HL-60/S4 treated with retinoic acid at 250 ng/mL for 4 days and 3 days (cell line): ENCODE measurements around the gene LKAAEAR1.

Experiments used
- in situ Hi-C: fragments of 300-500 bp; cut with MboI; formaldehyde crosslinking; loops from 2 replicates; pipeline ENCODE4 v1.7.0; 2022; ENCODE audit warnings: low sequenced_read_pairs

The LKAAEAR1 gene

DNA sequence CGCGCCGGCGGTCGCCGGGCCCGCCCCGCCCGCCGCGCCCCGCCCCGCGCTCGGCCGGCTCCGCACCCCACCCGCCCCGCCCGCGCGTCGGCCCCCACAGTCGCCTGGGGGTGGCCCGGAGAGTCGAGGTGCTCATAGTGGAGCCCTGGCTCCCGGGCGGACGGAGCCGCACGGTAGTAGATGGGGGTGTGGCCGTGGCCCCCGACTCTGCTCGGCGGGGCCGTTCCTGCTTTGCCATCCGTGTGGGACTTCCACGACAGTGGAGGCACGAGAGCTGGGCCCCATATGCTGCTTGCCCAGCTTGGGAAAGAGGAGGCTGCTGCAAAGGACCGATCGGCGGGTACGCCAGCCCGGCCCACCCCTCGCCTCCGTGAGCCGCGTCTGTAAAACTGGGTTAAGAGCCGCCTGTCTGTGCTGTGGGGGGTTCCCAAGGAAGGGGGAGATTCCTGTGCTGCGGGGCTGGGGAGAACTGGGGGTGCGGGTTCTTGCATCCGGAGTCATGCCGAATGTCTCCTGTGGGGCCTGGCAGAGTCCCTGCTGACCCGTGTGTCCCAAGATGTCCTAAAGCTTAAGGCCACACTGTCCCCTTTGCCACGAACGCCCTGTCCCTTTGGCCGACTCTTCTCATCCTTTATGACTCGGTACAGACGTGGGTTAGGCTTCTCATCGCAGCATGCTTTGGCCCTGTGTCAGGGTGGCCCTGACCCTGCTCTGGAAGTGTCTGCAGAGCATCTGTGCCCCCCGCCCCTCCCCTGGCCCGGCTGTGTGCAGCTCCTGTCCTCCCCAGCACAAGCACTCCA is 4.0 kb downstream of the LKAAEAR1 start, which contains the start of gene OPRL1:
OPRL1 (plus strand) TSS at position 70 of the 800 bp plus-strand sequence. CDS start 12,639 bp downstream, outside the sequence.
- in situ Hi-C loops: no loop called here

DNA sequence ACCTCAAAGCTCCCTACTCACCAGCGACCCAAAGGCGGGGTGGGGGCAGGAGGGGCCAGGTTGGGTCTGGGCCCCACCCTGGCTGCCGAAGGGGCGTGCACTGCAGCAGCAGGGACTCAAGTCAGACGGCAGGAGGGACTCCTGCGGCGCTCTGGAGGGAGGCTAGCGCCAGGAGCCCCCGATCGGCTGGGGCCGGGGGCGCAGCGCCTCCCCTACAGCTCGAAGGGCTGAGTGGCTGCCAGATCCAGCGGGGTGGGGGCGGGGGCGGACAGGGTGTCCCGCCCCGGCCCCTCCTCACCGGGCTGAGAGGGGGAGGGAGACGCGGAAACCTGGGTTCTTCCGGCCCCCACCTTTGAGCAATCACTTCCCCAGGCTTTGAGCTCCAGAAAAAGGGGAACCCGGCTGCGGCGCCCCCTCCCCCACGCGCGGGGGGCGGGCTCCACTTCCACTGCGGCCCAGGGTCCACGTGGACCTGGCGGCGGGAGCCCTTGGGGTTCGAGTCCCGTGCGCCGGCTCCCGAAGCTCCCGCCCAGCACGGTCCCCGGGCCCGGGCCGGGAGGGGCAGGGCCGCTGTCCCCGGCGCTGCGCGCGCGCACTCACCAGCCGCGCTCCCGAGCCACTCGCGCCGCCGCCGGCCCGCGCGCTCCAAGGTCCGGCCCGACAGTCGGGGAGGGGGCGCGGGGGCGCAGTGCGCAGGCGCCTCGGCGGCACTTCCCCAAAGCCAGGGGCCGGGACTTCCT is 4.8 kb downstream of the LKAAEAR1 start, which contains the start of gene RGS19:
RGS19 (minus strand) TSS at position 246 of the 740 bp plus-strand sequence. CDS start 2,632 bp downstream, outside the sequence.
- in situ Hi-C loops: no loop called here

DNA sequence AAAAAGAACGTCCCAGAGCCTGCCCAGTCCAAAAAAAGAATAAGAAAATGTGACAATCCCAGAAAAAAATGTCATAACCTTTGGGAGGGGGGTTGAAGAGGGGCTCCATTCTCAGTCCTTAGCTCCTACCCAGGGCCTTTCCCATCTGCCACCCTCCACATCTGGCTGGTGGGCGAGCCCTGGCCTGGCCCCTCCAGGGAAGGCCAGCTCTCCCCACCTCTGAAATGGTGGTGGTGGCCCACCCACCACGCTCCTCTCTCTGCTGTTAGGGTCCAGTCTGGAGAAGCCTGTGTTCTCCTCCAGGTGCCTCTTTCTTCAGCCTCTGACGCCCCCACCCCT is 5.3 kb downstream of the LKAAEAR1 start:
- in situ Hi-C loops: no loop called here

DNA sequence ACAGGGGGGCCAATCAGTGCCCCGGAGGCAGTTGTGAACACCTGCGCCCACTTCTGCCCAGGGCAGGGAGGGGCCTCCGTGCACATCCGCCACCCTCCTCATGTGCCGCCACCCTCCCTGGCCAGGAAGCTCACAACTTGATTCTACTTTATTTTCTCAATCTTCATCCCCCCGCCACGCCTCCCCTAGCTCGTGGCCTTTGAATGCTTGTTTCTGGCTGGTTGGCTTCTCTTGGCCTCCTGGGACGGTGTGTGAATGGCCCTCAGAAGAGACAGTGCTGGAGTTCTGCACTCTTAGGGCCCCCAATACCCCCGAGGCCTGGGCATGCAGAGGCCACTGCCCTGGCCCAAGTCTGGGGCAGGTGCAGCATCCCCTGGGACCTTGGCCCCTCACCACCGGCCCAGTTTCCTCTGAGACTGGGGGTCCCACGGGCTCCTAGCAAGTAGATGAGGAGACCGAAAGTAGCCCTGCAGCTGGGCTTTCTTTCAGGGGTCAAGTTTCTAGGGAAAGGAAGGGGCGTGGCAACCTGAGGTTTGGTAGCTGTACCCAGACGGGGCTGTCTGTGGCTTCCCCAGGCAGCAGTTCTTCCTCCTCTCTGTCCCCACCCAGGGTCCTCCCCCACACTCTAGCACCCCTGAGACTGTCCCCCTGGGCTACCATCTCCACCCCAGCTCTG is 6.2 kb downstream of the LKAAEAR1 start:
- in situ Hi-C loops: no loop called here

DNA sequence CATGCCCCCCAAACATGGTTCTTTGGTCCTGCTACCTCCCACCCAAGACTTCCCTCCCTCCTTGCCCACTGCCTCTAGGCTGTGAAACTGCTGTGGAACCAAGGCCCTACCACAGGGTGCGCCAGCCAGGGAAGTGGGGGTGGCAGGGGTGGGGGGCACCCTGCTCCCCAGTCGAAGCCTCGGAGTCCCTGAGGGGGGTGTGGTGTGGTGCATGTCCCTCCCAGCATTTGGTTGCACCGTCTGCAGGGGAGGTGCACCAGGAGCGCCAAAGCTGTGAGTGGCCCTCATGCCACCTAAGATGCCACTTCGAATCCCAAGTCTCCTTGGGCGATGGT is 6.7 kb downstream of the LKAAEAR1 start:
- in situ Hi-C loops: no loop called here

DNA sequence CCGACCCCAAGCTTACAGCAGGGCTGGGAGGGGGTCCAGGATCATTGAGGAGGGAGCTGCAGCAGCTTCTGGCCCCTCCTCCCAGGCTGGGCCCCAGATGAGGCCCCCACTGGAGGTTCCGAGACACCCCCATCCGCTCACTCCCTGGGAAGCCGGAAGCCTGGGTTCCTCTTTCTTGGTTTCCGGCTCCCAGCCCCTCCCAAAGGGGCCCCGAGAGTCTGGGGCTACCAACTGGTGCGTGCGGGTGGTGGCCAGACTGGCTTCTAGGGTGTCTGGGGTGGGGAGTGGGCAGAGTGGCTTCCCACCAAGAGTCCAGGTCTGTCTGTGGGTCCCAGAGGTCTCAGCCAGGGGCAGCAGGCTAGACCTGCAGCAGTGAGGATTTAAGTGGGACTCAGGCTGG is 7.1 kb downstream of the LKAAEAR1 start:
- in situ Hi-C loops: no loop called here

DNA sequence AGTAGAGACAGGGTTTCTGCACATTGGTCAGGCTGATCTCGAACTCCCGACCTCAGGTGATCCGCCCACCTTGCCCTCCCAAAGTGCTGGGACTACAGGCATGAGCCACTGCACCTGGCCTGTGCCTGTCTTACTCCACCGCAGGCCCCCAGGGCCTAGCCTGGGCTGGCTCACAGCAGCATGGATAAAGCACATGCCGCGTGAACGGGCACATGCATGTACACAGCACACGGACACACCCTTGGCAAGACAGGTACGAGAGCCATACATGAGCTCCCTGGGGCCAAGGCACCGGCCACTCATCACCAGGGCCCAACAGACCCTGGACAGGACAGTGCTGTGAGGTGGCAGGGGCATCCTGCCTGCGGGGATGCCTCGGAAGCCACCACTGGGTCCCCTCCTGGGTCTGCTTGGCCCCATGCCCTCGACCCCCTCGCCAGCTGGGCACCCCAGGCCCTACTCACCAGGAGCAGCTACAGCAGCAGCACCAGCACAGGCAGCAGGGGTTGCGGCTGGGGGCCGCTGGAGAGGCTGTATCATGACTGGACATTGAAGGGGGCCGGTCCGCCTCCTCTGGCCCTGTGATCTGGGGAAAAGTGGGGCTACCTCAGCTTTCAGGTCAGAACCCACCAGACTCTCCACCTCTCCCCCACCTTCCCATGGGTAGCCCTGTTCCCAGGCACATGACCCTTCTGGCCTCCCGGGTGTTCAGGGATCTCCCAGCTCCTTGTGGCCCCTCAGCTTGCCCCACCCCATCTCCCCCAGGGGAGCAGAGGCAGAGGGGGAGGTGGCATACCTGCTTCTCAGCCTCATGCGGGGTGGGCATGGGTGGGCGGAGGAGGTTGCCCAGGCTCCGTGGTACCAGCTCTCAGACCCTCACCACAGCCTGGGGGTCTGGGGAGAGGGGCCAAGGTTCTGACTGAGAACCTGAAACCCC is 7.9 kb downstream of the LKAAEAR1 start:
- in situ Hi-C loops: no loop called here

DNA sequence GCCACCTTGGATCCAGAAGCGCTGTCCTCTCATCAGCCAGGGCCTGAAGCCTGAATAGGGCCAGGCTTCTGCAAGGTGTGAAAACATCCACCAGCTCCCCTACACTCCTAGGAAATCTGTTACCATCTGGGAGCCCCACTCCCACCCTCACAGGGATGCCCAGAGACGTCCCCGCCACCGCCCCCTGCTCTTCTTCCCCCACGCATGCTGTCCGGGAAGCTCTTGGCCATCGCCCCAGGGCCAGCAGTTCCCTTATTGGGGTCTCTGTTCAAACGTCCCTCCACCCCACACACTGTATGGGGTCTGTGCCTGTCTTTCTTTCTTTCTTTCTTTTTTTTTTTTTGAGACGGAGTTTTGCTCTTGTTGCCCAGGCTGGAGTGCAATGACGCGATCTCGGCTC is 8.6 kb downstream of the LKAAEAR1 start:
- in situ Hi-C loops: no loop called here

DNA sequence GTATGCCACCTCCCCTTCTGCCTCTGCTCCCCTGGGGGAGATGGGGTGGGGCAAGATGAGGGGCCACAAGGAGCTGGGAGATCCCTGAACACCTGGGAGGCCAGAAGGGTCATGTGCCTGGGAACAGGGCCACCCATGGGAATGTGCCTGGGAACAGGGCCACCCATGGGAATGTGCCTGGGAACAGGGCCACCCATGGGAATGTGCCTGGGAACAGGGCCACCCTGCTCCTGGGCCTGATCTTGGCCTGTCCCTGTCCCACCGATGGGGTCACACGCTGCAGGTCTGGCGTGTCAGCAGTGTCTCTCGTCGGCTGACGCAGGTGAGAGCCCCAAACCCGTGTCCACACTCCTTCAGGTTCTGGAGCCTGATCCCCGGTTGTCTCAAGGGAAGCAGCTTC is 9.2 kb downstream of the LKAAEAR1 start:
- in situ Hi-C loops: no loop called here

DNA sequence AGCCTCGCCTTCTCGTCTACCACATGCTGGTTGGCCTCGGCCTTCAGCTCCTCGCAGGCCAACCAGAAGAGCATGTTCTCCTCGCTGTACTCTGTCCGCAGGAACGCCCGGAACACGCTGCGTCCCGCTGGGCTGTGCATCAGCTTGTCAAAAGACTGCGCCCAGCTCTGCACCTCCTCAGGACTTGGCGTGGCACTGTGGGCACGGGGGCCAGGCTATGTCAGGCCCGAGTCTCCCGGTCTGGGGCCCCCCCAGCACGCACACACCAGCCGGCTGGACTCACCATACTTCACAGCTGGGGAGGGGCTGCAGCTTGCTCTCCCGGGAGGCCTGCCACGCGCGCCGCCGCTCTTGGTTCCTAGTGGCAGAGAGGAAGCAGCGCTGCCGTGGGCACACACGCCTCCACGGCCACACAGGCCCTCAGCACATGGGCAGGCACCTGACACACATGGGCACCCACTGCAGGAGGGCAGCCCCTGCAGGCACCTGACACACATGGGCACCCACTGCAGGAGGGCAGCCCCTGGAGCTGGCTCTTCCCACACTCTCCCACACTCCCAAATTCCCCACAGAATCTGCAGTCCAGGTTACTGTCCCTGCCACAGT is 9.9 kb downstream of the LKAAEAR1 start:
- in situ Hi-C loops: no loop called here

DNA sequence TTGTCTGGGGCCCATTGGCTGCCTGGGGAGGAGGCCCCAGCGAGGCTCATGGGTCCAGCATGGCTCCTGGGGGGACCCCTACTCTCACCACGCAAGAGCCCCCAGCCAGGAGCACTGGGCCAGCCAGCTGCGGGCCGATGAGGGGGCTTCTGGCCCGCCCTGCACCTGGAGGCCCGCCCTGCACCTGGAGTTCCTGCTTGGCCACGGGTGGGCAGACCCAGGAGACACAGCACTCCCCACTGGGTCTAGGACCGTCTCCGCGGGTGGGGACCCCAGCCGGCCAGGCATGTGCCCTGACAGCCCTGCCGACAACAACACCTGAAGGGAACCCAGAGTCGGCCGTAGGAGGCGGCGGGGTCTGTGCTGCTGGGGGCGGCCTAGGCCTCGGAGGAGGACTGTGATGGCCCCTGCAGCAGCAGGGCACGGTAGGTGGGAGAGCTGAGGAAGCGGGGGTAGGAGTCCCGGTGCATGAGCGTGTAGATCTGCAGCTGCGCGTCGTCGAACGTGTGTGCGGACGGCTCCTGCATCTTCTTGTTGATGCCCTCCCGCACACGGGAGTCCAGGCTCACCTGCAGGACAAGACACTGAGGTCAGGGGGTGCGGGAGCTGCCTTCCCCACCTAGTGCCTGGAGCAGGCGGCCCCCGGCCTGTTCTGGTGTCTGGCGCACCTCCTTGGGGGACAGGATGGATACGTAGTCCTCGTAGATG is 10.6 kb downstream of the LKAAEAR1 start:
- in situ Hi-C loops: no loop called here

DNA sequence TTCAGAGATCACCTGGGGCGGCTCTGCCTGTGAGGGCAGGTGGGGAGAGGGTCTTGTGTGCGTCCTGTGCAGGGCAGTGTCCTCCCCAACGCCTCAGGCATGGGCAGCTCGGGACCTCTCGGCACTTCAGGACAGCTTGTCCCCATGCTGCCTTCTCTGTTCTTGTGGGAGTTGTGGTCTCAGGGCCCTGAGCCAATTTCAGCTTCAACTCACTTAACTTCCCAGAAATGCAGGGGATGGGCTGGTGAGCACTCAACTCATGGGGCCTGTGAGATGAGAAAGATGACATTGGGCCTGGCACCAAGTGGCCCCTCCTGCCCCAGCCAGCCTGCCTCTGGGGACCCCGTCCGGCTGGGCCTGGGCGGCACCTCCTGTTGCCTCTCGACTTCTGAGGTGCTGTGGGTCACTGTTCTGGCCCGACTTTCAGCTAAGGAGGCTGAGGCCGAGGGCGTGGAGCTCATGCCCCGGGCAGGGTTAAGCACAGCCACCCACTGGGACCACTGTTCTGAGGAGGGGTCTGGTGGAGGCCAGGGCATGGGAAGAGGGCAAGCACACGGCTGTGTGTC is 11.6 kb downstream of the LKAAEAR1 start:
- in situ Hi-C loops: no loop called here

DNA sequence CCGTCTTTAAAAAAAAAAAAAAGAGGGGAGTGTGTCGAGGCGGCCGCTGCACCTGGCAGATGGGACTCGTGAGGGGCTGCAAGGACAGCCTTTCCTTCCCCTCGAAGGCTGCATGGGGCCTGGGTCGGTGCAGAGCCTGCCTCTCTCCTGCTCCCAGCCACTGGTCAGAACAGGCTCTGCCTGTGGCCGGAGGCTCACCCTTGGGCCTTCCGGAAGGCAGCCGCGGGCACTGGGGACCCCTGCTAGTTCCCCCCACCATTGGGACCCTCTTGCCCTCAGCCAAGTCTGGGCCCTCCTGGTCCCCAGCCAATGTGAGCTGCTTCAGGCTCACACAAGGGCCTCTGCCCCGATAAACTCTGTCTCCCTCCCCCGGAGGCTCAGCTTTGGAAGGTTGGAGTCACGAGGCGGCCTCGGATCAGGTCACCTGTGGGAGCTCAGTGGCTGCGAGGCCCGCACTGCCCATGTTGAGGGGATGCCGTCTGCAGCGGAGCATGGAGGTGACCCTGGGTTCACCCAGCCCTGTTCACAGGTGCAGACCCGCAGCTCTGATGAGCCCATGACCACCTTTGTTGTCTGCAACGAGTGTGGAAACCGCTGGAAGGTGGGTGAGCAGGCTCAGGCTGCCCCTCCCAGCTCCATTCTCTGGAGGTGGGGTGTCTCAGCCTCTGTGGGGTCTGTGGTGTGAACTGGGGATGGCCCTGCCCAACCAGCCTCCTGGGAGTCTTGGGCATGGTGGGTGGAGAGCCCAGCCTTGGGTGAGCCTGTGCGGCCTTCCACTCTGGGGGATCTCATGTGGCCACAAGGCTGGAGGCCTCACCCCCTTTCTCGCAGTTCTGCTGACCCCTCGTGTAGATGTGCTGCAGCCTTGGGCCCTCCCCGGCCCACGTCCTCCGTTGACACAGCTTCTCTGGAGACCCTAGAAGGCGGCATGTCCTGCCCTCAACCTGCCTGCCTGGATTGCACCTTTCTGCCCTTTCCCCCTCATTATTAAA is 12.6 kb downstream of the LKAAEAR1 start:
- in situ Hi-C loops: no loop called here

DNA sequence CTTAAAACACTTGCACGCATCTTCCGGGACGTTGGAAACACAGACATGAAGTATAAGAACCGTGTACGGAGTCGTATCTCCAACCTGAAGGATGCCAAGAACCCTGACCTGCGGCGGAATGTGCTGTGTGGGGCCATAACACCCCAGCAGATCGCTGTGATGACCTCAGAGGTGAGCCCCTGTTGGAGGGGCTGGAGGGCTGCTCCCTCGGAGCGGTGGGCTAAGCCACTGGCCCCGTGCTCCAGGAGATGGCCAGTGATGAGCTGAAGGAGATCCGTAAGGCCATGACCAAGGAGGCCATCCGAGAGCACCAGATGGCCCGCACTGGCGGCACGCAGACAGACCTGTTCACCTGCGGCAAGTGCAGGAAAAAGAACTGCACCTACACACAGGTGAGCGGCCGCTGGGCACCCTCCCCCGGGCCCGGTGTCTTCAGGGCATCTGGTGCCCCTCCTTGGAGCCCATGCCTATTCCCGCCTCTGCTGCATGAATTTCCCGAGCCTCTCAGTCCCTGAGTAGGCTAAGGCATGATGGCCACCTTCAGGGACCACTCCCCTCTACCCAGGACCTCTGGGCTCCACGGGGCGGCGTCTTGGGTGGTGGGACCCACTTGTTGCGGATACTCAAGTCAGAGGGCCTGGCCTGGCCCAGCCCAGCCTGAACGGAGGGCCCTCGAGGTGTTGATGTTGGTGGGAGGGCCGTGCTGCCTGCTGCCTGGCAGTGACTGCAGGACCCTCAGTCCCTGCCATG is 13.8 kb downstream of the LKAAEAR1 start:
- in situ Hi-C loops: no loop called here

DNA sequence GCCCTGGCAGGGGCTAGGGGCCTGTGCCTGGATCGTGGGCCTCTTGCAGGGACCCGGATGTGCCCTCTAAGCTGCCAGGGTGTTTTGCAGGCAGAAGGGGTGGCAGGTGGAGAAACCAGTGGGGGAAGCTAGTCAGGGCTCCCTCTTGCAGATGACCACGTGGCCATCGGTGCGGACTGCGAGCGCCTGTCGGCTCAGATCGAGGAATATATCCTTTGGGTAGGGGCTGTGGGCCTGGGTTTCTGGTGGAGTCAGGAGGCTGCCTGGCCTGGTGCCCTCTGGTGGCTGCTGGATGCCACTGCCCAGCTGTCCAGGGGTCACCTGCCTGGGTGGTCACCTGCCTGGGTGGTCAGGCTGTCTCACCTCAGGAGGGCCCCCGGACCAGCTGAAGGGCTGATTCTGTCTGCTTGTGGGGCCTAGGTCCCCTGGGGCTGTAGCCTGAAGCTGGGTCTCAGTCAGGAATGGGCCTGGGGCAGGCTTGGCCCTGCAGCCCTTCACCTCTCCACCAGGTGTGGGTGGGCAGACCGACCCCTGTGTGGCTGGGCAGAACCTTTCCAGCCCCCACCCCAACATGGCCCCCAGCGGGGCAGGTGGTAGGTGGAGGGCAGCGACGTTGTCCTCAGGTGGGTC is 14.5 kb downstream of the LKAAEAR1 start:
- in situ Hi-C loops: no loop called here

DNA sequence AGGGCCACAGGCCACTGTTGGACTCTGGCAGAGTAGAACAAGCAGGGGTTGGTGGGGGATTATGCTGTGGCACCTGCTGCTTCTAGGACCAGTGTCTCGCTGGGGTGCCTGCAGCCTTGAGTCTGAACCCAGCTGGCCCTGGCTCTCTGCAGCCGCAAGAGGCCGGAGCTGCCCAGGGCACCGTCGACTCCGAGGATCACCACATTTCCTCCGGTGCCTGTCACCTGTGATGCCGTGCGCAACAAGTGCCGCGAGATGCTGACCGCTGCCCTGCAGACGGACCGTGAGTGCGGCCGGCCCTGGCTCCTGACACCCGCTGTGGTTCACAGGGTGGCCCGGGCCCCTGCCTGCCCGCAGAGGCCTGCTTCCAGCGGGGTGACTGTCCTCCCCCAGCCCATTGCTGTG is 15.0 kb downstream of the LKAAEAR1 start:
- in situ Hi-C loops: no loop called here
